HG03571 (cell line): Measurements from ENCODE around the gene PRKAR1B.

ENCODE experiments used
- ATAC-seq: cut with Tn5 transposase; IDR thresholded peaks from one replicate; pipeline ENCODE4 v1.9.1; 2021; ENCODE audit not compliant: unreplicated experiment

PRKAR1B gene

DNA sequence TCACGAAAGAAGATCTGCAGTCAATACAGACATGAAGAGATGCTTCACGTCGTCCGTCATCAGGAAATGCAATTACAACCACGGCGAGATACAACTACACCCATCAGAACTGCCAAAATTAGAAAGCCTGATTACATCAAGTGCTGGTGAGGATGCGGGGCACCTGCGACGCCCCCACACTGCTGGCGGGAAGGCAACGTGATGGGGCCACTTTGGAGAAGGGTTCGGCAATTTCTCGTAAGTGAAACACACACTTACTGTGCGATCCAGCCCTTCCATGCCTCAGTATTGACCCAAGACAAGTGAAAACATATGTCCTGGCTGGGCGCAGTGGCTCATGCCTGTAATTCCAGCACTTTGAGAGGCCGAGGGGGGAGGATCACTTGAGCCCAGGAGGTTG lies 181.6 kb downstream of the PRKAR1B start:
- no peak for ATAC-seq

DNA sequence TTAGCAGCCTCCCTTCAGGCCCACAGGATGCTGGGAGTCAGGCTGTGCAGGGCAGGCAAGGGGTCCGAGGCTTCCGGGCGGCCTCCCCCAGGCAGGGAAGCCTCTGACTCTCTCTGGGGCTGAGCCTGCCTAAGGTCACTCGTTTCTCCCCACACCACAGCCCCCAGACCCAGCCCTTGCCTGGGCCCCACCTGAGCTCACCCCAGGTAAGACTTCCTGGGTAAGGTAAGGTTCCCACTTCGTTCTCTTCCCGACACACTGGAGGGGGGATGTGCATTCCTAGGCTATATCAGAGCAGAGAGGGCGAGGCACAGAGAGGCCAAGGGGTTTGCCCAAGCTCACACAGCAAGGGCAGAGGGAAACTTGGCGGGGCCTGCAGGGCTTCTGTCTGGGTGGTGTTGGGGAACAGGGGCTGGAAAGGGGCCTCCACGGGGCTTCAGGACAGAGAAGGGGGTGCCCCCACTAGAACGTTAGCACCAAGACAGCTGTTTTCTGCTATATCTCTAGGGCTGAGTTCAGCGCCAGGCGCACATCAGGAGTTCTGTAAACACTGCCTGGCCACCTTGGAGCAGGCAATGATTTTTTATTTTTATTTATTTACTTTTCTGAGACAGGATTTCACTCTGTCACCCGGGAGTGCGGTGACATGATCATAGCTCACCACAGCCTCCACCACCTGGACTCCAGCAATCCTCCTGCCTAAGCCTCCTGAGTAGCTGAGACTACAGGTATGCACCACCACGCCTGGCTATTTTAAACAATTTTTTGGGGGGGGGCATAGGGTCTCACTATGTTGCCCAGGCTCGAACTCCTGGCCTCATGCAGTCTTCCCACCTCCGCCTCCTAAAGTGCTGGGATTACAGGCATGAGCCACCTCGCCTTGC lies 182.5 kb downstream of the PRKAR1B start:
- ATAC-seq = no peak

DNA sequence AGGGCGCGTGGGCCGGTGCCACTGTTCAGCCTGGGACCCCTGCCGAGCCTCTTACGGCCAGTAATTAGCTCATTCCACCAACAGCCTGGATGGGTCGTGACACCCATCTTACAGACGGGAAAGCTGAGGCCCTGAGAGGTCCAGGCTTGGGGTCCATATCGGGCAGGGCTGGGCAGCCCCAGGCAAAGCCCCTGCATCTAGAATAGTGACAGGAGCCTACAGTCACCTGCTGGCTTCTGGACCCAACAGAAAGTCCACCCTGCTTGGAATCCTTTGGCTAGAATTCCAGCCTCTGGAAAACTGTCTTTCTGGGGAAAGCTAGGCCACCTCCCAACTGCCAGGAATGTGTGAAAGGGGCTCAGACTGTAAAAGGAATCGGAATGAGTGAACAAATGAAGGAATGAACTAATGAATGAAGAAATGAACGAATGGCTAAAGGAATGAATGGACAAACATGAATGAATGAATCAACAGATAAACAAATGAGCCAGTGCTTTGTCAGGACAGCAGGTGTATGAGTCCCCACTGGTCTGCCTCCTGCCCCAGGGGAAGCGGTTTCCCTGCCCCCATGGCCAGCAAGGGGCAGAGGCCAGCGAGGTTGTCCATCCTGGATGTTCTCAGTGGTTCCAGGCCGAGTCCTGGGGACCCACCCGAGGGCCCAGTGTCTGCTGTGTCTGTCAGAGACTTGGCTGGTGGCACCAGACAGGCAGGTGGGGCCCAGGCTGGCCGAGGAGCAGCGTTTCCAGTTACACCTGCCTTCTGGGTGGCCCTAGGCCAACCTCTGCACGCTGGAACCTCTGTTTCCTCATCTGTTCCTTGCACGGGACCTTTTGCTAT lies 183.4 kb downstream of the PRKAR1B start:
- no peak for ATAC-seq

DNA sequence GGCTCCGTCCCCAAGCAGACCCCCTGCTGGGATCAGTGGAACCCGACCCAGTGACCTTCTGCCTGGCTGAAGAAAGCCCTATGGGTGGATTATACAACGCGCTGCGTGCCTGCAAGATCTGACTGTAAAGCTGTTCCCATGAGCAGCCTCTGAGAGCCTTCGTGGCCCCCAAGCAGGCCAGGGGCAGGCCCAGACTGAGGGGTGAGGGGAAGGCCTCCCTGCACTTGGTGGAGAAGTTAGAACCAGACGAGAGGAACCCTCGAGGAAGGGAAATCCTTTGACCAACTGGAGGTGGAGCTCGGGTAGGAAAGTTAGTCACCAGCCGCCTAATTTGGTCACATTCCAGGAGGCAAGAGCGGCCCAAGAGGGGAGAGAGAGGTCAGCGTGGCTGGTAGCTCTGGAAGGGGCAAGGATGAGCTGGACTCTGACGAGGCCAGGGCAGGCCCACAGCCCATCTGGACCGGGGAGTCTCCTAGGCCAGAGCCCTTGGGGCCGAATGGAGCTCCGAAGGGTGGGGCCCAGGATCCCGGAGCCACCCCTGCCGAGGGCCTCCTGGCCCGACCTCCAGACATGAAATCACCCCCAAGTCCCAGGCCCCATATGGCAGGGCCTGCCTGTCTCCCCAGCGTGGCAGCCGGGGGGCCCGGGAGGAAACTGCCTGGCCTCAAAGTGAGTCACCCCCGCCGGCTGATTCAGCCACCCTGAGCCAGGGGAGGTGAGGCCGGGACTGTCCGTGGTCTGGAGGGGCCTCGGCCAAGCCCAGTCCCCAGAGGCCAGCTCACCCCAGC lies 184.2 kb downstream of the PRKAR1B start:
- ATAC-seq = no peak

DNA sequence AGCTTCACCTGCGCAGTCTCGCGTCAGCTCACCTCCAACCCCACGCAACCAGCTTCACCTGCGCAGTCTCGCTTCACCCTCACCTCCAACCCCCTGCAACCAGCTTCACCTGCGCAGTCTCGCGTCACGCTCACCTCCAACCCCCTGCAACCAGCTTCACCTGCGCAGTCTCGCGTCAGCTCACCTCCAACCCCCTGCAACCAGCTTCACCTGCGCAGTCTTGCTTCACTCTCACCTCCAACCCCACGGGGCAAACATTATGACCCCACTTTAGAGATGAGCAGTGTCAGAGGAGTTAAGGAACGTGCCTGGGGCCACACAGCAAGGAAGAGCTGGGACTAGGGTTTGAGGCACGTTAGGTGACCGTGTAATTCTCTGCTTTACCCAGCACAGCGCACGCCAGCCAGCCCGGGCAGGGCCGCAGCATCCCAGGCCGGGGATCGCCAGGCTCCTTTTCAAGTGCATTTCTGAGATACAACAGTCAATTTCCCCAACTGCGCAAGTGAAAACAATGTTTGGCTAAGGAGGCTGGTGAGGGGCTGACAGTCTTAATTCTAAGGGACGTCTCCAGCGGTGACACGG lies 184.9 kb downstream of the PRKAR1B start:
- ATAC-seq = no peak

DNA sequence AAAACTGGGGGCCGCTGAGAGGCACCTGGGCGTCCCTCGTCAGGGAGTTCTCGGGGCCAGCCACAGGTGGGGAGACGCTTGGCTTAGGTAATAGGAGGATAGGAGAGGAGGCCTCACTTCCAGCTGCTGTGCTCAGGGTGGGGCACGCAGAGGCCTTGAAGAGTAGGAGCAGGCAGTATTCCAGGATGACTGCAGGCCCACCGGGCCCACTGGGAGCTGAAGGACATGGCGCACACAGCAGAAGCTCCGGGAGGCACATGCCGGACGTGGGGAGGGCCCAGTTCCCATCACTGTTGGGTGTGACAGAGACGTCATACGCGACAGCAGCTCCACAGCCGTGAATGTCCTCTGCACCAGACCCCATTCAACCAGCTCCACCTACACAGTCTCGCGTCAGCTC lies 185.4 kb downstream of the PRKAR1B start:
- no peak for ATAC-seq

DNA sequence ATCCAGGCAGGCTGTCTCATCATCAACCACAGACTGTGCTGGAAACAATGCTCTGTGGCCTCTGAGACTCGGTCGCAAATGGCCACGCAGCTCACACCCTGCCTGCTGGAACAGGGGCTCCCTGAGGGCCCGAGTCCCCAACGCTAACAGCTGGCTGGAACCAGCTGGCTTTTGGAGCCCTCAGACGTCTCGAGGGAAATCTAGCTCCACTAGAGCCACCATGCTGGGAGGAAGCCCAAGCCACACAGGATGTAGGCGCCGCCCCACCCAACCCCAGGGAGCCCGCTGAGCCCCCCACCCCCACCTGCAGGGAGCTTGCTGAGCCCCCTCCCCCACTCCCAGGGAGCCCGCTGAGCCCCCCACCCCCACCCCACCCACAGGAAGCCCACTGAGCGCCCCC lies 186.1 kb downstream of the PRKAR1B start:
- no peak for ATAC-seq

DNA sequence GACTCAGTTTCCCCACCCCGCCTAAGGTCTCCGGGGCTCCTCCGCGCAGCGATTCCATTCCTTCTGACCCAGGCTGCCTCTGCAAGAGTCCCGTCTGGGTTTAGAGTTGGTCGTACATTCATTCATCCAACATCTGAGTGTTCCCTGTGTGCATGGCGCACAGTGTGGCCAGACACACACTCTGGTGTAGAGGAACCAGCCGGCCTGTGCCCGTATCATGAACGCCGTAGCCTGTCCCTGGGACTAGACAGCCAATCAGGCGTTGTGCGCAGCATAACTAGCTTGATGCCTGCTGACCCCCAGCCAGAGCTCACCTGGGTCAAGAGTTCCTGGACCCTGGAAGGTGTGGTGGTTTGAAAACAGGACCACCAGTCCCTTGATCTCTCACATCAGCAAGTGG lies 186.5 kb downstream of the PRKAR1B start:
- ATAC-seq = no peak

DNA sequence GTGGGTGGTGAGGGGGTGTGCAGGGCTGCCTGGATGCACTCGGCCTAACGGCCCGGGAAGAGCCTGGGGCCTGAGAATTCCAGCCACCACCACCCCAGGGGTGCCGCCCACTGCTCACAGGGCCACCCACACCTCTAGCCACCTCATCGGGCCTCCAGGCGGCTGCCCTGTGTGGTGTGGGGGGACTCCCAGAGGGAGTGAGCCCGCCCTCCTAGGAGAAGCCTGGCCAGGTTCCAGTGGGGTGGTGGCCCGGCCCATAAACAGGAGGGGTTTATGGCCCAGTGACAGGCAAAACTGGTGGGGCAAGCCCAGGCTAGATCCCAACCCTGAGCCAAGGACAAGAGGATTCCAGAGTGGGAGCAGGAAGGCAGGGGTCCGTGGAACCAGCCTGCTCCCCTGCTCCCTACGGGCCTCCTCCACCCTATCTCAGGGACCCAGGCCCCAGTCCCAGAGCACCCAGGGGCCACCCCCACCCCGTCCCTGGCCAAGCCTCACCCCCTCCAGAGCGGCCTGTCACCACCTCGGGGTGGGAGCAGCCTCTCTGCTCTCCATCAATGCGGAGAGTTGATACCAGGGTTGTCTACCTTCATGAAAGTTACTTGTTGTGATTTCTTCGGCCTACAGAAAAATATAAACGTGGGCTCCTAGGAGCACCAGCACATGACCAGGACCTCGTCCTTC lies 187.2 kb downstream of the PRKAR1B start:
- no peak for ATAC-seq

DNA sequence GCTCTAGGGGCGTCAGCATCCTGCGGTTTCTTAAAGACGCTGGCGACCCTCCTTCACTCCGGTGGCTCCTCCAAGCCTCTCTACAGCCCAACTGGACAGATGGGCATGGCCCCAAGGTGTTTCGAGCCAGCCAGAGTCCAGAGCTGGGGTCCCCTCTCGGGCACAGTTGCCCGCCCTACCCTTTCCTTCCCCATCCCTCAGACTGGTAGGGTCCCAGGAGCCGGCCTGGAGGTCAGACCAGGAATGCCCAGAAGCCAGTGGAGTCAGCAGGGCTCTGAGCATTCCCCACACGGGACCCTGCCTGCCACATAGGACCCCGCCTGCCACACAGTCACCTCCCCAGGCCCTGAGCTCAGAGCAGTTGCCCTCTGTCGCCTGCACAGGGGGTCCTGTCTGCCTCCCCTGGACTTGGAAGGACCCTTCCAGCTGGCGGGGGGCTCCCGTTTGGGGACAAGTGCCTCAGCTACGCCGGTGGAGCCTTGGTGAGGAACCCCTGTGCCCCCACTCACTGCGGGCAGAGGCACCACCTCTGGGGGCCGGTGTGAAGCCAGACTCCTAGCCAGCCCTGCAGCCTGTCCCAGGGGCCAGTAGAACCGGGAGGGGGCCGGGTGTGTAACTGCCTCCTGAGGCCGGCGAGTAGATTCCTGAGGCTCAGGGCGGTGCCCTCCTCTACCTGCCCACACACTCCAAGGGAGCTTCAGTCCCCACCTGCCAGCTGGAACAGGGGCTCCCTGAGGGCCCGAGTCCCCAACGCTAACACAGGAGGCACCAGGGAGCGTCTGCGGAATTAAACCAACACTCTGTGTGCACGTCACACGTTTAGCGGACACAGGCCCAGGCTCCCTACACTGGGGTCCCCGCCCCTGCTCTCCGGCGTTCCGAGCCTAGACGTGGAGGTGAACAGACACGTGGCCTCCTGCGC lies 188.1 kb downstream of the PRKAR1B start:
- ATAC-seq = no peak

DNA sequence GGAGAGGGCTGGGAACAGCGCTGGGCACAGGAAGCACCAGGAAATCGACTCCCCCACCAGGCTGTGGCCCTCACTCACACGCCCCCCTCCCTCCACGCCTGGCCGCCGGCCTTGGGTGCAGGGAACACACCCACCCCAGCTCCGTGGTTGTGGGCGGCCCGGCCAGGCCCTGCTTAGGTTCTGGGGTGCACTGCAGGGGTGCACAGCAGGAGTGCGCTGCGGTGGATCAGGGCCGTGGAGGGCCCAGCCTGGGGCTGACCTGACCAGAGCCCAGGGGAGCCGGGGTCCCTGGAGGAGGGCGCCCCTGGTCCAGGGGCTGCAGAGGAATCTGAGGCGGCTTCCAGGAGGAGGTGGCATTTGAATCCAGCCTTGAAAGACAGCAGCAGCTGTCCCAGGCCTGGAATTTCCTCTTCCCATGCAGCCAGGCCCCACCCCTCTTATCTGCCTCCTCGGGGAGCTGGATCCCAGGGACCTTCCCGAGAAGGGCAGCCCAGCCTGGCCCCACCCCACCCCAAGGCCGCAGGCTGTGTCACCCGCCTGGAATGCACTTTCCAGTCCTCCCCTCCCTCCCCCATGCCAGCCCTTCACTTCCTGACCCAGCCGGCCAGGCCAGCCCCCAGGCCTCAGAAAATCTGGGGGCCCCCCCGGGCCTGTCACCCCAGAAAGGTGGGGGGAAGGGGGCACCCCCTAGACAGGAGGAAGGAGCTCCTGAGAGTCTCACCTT lies 189.0 kb downstream of the PRKAR1B start:
- no peak for ATAC-seq

DNA sequence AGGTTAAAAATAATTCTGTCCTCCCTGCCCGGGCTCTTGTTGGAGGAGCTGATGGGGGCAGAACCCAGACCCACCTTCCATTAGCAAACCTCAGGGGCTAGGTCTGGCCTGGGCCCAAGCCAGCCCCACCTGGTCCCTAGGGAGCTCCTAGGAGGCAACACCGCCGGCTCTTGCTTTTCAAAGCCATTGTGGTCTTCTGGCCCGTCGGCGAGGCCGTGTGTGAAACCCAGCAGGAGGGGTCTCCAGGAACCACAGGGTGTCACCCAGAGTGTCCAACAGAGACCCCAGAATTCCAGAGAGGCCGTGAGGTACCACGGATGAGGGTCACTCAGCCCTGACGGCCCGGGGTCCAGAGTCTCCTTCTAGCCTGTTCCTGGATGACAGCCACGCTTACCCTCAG lies 190.8 kb downstream of the PRKAR1B start:
- ATAC-seq = no peak

DNA sequence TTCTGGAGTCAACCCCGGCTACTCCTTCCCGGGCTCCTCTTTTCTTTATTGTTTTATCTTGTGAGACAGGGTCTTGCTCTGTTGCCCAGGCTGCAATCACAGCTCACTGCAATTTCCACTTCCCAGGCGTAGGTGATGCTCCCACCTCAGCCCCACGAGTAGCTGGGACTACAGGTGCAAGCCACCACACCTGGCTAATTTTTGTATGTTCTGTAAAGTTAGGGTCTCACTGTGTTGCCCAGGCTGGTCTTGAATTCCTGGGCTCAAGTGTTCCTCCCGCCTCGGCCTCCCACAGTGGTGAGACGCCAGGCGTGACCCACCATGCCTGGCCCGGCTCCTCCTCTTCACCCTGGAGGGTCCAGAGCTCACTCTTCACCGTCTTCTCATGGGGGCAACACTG lies 192.1 kb downstream of the PRKAR1B start:
- no peak for ATAC-seq

DNA sequence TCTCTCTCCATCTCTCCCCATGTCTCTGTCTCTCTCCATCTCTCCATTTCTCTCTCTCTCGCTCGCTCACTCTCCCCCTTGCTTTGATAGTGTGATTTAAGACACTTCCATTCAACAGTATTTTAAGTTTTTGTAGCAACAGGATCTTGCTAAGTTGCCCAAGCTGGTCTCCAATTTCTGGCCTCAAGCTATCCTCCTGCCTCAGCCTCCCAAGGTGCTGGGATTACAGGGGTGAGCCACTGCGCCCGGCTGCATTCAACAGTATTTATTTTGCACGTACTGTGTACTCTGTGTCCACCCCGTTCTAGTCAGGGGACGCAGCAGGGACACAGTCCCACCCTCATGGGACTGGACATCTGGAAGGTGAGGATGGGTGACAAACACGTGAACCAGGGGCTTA lies 193.0 kb downstream of the PRKAR1B start:
- ATAC-seq = no peak

DNA sequence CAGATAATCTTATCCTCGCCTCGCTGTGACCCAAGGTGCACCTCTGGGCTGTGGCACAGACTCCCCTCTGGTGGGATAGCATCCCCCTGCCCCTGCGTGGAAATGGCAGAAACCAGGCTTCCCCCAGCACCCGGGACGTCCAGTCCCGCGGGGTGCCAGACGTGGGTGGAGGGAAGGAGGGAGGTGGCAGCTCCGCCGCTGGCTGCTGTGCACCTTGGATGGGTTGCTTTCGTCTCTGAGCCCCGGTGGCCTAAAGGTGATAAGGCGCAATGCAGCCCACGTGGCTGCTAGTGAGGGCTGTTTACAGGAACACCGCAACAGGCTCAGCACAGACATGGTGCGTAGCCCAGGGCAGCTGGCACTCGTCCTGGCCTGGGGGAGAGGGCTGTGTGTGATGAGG lies 193.8 kb downstream of the PRKAR1B start:
- no peak for ATAC-seq

DNA sequence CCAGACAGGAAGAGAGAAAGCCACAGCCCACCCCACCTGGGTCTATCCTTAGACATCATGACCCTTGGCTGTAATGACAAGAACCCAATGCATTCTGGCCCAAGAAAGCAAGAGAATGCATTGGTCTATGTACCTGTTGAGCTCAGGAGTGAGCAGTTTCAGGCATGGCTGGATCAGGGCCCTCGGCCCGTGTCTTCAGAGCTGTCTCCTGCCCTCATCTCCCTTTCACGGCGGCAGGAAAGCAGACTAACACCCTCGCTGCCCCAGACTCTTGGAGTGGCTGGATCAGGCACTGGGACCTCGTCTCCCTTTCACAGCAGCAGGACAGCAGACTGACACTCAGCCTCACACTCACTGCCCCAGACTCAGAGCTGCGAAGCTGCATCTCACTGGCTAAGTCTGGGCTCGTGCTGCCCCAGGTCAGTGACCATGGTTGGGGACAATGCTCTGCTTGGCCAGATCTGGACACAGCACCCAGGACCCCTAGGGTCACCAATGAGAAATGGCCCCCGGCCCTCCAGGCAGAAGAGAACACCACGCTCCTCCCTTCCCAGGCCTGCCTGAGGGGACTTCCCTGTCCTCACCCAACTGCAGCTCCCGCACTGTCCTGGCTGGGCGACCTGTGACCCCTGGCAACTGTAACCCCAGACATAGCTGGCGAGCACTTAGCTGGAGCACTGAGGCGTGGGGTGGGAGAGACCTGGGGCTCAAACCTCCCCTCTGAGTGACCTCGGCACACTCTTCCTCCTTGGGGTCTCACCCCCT lies 194.5 kb downstream of the PRKAR1B start:
- ATAC-seq = no peak

DNA sequence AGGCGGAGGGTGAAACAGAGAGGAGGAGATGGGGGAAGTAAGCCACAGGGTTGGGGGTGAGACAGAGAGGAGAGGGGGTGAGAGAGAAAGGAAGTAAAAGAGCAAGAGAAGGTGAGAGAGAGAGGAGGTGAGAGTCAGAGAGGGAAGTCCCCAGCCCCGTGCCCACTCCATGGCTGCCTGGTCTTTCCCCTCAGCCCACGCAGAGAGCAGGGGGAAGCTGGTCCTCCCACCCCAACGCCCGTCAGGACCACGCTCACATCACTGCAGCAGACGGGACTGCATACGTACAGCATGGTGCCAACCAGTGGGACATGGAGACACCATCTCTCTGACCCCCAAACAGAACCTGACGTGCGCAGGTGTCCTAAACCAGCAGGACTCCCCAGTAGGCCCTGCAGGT lies 195.3 kb downstream of the PRKAR1B start:
- no peak for ATAC-seq

DNA sequence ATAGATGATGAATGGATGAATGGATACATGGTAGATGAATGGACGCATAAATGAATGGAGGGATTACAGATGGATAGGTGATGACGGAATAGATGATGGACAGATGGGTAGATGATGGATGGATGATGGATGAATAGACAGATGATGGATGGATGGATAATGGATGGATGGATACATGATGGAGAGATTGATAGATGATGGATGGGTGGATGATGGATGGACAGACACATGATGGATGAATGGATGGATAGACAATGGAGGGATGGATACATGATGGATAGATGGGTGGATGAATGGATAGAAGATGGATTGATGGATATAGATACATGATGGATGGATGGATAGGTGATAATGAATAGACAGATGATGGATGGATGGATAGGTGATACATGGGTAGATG lies 198.6 kb downstream of the PRKAR1B start:
- no peak for ATAC-seq
